Dedifferentiated amniotic fluid mesenchymal stem cell (primary cell): ENCODE measurements around the gene KIF24.
"Not testable (repeated sequence)": the region's sequence is repeated elsewhere in the genome, so short reads cannot be mapped to it uniquely, and the experiment has no call there.

Experiments used
- DNase-seq: peaks from one replicate; pipeline ENCODE4 v3.0.0-alpha.2; 2016; ENCODE audit errors: extremely low spot score

KIF24 gene

GRCh38 chr9:34328987-34329832 lies at the start of gene KIF24, which contains the start of gene NUDT2:
Gene KIF24, minus strand, starts transcription at chr9:34329268. Its CDS starts 17,922 bp downstream, at chr9:34311346.
Gene NUDT2, plus strand, starts transcription at chr9:34329569. Its CDS starts 9,471 bp downstream, at chr9:34339040.
- DNase-seq, result peak; percentile 100

DNA sequence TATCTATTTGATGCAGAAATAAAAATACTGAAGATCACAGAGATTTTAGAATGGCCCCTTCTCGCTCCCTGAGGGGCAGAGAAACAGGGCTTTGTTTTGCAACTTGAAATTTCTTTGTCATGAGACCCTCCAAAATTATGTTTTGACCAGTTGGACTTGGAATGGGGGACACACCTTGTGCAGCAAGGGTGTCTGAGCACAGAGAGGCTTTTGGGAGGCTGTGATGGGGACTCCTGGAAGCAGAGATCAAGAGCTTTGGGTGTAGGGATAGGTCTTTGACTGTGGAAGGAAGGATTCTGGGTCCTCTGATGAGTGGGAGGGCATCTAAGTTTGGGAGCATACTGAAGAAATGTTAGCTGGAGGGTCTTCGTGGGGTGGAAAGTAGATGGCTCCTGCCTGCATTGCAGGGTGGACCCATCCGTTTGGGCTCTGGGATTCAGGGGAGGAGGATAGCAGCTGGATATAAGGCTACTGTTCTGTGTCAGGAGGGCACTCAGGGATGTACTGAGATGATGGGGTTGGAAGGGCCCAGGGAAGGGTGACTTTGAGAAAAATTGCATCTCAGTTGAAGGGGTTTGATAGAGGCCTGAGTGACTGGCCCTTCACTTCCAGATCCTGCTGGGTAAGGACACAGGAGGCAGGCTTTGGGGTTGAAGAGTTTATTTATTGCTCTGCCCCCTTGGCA lies 49.5 kb upstream of the KIF24 start:
- no peak for DNase-seq

- no peak for DNase-seq
Measured at GRCh38 chr9:34377404-34377746, 48.3 kb upstream of the KIF24 start.

- DNase-seq, result peak; percentile 37
Measured at GRCh38 chr9:34376596-34377403, 47.7 kb upstream of the KIF24 start, which contains the start of gene MYORG. Gene MYORG, minus strand, starts transcription at chr9:34376898. Its CDS starts 3,955 bp downstream, at chr9:34372943.

- no peak for DNase-seq
Measured at GRCh38 chr9:34375901-34376595, 47.0 kb upstream of the KIF24 start.

DNA sequence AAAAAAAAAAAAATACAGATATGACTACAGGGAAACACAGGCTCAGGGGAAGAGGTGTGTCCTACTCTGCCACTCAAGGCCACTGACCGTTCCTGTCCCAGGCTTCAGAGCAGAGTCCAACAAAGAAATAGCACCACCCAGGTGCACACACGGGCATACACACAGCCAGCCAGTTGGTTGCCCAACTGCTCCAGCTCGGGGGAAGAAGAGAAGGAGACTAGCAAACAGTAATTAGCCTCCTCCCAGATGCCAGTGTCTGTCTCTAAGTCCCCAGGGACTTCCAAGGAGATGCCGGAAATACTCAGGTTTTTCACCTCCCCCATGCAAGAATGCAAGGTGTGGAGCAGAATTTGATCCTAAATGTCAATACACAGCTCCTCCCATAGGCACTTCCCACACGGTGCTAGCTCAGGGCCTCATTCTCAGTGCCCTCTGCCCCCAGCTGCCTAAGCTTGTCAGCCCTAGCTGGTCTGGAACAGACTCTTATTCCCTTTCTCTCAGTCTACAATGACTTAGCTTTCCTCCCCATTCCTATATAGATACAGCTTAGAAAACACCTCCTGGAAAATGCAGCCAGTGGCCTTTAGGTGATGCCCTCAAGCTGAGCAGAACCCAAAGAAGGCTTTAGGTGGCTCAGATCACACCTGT lies 46.0 kb upstream of the KIF24 start:
- no peak for DNase-seq

GRCh38 chr9:34374339-34374738 lies 45.3 kb upstream of the KIF24 start:
- no peak for DNase-seq

DNA sequence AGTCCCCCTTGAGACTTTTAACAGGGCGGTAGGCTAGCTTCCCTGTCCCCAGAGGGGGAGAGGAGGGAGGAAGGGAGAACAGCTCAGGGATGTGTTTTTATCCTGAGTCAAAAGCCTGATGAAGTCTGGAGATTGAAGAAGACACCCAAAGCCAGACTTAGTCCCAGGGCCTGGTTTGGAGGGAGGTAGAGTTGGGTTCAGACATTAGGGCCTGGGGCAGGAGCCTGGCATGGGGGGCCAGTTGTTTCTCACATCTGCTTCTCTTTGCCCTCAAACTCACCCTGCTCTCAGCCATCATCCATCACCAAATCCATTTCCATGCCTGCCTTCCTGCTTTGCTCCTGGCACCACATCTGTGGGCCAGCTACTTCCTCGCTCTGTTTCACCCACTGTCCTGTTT lies 44.7 kb upstream of the KIF24 start:
- DNase-seq, result no peak

GRCh38 chr9:34372467-34373011 lies 43.5 kb upstream of the KIF24 start:
- no peak for DNase-seq

- DNase-seq, result no peak
Measured at GRCh38 chr9:34371886-34372466, 42.9 kb upstream of the KIF24 start.

DNA sequence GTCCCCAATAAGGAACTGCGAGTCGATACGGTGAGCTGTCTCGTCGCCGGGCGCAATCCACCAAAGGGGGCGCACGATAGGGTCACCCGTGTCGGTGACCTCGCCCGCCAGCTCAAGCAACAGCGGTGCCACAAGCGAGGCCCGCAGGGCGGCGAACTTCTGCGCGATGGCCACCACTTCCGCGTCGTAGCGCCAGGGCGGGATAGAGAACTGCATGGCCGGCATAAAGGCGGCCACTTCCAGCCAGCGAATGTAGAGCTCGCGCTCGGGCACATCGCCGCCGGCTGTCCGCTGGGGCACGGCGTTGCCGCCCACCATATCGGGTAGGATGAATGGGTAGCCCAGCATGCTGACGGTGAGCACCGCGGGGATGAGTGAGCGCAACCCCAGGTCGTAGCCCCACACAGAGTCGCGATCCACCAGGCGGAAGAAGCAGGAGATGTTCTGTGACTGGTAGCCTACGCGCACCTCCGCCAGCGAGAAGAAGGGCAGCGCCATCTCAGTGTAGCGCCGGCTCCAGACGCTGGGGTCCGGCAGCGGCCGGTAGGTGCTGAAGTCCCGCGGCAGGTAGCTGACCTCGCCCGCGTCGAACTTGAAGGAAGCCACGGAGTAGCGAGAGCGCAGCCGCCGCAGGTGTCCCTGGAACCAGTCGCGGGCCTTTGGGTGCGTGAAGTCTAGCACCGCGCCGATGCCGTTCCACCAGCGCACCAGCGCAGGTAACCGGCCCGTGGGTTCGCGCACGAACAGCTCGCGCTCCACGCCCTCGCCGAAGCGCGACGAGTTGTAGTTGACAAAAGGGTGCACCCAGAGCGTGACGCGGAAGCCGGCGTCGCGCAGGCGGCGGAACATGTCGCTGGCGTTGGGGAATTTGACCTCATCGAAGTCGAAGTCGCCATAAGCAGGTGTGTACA lies 42.2 kb upstream of the KIF24 start:
- DNase-seq, result no peak

DNA sequence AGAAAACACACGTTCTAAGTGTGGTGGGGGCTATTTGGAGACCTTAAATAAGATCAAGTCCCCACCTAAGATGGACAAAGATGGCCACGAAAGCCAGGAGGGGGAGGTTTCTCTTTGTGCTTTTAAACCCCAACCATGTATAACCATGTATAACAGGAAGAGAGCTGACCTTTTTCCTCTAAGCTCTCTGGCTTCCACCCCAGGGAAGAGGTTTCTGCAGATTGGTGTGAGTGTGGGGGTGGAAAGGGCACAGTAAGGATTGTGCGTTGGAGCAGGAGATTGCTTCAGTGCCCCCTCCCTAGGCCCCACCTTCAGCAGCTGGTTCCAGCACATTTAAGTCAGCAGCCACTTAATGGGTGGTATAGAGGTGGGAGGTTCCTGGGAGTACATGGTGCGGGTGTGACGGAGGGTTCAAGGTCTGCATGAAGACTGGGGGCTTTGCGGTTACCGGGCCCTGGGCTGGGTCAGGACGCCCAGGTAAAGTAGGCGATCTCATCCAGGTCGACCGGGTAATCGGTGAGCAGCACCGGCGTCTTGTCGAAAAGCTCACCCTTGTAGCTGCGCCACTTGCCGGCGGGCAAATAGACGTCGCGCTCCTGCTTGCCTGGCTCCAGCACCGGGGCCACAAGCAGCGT lies 41.4 kb upstream of the KIF24 start:
- DNase-seq, result no peak

GRCh38 chr9:34369636-34370035 lies 40.6 kb upstream of the KIF24 start:
- DNase-seq, result no peak

DNA sequence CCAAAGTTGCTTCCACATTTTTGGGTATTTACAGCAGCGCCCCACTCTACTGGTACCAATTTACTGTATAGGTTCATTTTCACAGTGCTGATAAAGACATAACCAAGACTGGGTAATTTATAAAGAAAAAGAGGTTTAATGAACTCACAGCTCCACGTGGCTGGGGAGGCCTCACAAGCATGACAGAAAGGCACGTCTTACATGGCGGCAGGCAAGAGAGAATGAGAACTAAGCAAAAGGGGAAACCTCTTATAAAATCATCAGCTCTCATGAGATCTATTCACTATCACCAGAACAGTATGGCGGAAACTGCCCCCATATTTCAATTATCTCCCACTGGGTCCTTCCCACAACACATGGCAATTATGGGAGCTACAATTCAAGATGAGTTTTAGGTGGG lies 39.7 kb upstream of the KIF24 start:
- not testable (repeated sequence) for DNase-seq

DNA sequence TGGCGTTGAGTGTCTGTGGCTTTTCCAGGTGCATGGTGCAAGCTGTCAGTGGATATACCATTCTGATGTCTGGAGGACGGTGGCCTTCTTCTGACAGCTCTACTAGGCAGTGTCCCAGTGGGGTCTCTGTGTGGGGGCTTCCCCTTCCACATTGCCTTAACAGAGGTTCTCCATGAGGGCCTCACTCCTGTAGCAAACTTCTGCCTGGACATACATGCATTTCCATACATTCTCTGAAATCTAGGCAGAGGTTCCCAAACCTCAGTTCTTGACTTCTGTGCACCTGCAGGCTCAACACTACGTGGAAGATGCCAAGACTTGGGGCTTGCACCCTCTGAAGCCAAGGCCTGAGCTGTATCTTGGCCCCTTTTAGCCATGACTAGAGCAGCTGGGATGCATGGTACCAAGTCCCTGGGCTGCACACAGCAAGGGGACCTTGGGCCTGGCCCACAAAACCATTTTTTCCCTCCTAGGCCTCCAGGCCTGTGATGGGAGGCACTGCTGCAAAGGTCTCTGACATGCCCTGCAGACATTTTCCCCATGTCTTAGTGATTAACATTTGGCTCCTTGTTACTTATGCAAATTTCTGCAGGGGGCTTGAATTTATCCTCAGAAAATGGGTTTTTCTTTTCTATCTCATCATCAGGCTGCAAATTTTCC lies 38.8 kb upstream of the KIF24 start:
- DNase-seq, result not testable (repeated sequence)

GRCh38 chr9:34366365-34366764 lies 37.3 kb upstream of the KIF24 start:
- DNase-seq, result no peak

DNA sequence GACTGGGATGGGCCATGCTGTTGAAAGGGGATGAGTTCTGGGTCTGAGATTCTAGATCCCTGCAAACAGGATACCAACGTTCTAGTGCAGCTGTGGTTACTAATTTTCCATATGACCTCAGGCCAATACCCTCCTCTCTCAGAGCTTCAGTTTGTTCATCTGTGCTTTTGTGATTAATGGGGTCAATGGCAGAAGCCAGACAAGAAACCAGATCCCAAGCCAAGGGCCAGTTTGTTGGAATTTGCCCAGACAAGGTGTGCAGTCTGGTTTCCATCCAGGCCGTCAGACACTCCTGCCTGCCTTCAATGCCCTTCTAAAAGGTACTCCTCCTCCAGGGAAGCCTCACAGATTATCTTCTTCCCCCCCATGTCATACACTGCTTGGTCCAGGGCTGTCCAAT lies 36.2 kb upstream of the KIF24 start:
- DNase-seq, result no peak

DNA sequence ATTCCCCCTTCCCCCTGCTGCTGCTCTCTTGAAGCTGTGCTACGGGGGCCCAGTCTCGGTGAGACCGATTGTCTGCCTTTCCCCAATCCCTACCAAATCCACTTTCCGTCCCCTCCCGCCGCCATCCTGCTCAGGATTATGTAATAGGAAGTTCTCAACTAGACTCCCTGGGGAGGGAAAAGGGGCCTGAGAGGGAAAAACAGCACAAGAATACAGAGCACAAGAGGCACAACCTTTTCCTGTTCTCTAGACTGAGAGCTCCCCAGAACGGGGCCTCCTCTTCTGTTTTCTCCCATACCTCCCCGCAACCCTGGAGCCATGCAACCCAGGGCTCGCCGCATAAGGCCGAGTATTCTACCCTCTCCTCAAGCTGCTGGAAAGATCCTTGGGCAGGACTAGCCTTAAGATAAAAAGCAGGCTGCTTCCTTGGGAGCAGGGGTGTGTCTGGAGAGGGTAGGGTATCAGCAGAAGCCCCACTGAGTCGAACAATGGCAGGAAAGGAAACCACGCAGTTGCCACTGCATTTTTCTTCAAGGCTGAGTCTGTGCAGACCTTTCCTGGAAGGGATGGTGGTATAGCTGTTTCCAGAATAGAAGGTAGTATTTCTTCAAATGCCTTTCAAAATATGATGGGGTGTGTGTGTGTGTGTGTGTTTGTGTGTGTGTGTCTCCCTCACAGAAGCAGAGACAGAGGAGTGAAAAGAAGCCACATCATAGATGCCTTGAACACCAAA lies 34.7 kb upstream of the KIF24 start:
- DNase-seq, result no peak
